Measurements from ENCODE around the gene SLC25A5. TPM values are rescaled to one million over a fixed set of nuclear protein-coding genes. Genes with fewer than 3 reads are reported as not detected.

Gene SLC25A5
- total RNA-seq (2022; extraction: Qiagen RNA extraction) = 720 to 781 TPM (median 771 TPM) in 5 replicates

GRCh38 chrX:119467842-119468550, at the start of gene SLC25A5:
TSS of gene SLC25A5 (plus strand) at chrX:119468444. CDS start at chrX:119468516, 72 bp downstream.

Other genes starting within 250 kb of the SLC25A5 start
- 150 to 165 TPM (median 160 TPM) in 5 replicates for gene PGRMC1, start 232.2 kb upstream of the SLC25A5 start, total RNA-seq (2022; extraction: Qiagen RNA extraction)
- gene SLC25A43, start 69.1 kb upstream of the SLC25A5 start, total RNA-seq (2022; extraction: Qiagen RNA extraction) = 27.8 to 34.1 TPM (median 32.5 TPM) in 5 replicates
- gene STEEP1, start 97.0 kb downstream of the SLC25A5 start, total RNA-seq (2022; extraction: Qiagen RNA extraction) = 30.3 to 37.8 TPM (median 31.1 TPM) in 5 replicates
- 132 to 153 TPM (median 138 TPM) in 5 replicates for gene UBE2A, start 106.1 kb downstream of the SLC25A5 start, total RNA-seq (2022; extraction: Qiagen RNA extraction)
- 16.2 to 19.5 TPM (median 17.0 TPM) in 5 replicates for gene NKRF, start 138.0 kb downstream of the SLC25A5 start, total RNA-seq (2022; extraction: Qiagen RNA extraction)
- gene SEPTIN6, start 224.7 kb downstream of the SLC25A5 start, total RNA-seq (2022; extraction: Qiagen RNA extraction) = 8.9 to 11.3 TPM (median 11.0 TPM) in 5 replicates

All from A549 treated with CORT108297 at 1 μM for 4 hours (cell line).